HG02884 (cell line): ENCODE results near the gene TNIK.
"Not testable (repeated sequence)": the region's sequence is repeated elsewhere in the genome, so short reads cannot be mapped to it uniquely, and the experiment has no call there.

ENCODE experiments used
- ATAC-seq: cut with Tn5 transposase; IDR thresholded peaks from one replicate; pipeline ENCODE4 v1.9.1; 2021; ENCODE audit warnings: mild to moderate bottlenecking, moderate library complexity; ENCODE audit not compliant: unreplicated experiment

TNIK gene

DNA sequence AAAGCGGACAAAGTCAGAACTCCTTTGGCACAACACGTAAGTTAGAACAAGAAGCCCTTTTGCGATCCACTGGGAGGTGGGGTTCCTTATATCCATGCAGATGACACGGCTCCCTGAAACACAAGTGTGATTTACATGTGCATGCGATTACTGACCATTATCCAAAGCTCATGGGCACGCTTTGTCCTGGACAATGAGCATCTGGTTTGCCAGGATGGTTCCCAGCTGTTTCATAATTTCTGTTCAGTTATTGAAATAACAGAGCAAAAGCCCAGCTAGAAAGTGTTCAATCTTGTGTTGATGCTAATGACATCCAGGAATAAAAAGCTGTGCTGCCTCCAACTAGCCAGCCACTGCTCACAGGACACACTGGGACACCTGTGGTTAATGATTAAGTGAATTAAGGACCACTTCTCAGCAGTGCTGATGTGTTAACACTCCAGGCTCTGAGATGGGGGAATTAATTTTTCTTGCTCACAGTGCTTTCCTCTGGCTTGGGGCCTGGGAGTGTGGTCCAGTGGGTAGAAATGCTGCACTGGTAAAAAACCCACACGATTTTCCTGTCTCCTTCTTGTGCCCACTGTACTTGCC lies 310.6 kb downstream of the TNIK start:
- ATAC-seq: no peak

GRCh38 chr3:171145798-171146197 lies 314.4 kb downstream of the TNIK start:
- no peak for ATAC-seq

GRCh38 chr3:171142985-171143384 lies 317.2 kb downstream of the TNIK start:
- ATAC-seq: no peak

DNA sequence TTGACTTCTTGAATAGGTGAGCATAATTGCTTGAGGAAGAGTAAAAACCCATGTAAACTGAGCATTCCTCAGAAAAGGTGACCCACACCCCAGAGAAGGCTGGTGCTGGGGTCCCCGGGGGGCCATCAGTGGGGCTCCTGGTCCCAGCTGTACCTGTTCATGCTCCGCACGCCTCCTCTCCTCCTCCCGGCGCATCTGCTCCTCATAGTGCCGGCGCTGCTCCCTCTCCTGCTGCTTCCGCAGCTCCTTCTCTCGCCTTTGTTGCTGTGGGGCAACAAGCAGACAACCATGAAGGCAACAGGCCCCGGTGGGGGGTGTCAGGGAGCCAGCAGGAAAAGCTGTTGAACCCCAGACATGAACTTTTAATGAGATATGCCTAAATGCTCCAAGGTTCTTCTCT lies 320.0 kb downstream of the TNIK start:
- no peak for ATAC-seq

DNA sequence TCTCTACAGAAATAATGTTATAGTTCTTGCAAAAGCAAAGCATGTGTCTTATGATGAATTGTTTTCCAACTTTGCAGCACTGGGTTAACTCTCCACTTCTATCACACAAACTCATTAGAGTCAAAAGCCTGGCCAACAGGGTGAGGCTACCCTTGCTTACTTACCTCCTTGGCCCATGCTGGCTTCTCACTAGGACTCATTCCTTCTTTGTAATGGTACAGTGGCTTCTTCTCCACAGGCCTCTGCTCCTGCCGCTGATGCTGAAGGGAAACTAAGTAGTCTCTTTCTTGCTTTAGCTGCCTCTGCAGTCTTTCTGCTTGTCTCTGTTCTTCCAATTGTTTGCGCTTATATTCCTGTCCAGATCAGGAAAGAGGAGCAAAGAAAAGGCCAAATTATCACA lies 322.2 kb downstream of the TNIK start:
- no peak for ATAC-seq

DNA sequence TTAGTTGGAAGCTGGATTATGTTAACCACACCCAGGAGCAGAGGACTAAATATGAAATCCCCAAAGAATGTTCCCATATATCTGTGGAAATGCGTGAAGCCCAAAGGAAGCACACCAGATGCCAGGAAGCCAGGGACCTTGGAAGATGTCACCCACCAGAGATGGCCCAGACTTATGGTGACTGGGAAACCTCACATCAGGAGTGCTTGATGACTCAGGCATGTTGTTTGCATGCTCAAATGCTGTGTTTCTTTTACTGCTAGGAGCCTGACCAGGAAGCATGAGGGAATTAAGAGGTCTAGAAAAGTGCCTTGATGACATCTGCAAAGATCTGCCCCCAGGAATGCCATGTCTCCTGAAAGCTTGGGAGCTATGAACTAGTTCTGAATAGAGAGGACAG lies 324.7 kb downstream of the TNIK start:
- ATAC-seq: no peak

DNA sequence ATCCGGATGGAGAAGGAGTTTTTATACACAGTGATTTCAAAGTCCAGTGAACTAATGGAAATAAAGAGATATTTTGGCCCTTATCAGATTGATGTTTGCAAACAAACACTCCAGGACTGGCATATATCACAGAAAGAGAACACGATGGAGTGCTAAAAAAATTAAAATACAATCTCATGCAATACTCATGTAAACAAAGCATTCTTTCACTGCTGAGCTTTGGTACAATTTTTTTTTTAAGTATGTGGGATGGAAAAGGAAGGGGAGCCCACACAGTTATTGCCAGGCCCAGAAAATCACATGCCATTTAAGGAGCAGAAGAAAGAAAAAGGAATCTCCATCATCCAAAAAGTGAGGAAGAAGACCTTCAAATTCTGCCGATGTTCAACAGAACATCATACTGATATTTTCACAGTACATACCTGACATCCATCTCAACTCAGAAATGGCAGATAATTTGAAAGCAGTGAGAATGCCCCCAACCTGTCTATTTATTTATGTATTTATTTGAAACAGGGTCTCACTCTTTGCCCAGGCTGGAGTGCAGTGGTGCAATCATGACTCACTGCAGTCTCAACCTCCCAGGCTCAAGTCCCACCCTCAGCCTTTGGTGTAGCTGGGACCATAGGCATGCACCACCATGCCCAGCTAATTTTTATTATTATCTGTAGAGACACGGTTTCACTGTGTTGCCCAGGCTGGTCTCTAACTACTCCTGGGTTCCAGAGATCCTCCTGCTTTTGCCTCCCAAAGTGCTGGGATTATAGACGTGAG lies 326.2 kb downstream of the TNIK start:
- ATAC-seq: no peak

GRCh38 chr3:171133337-171133736 lies 326.9 kb downstream of the TNIK start:
- no peak for ATAC-seq

DNA sequence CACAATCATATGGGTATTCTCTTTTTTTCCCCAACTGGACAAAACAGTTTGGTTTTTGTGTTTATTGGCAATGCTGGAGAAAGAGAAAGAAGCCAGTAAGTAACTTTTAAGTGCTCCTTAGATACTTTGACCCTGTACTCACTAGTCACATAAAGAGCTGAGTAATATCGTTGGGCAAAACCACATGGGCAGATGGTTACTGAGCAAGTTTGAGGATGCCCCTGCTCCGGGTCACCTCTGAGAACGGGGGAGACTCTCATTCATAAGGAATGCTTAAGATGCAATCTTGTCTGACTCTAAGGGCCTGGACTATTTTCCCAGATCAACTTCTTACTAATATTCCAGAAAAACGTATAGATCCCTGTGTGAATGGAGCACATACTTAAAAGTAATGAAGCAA lies 327.3 kb downstream of the TNIK start:
- ATAC-seq: no peak

DNA sequence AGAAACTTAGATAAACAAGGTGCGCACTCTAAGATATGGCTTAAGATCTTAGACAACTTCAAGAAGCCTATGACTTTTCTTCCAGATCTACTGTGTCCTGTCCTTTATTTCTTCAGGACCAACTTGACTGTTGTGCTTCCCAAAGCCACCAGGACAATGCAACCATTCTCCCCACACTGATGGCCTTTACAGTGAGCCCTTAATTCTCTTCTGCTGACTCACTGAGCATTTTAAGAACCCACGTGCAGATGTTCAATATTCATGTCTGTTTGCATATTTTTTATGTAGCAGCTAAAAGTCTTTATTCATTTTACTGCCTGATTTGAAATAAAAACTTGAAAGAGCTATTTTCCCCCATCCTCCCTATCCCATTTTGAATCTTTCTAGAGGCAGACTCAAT lies 330.4 kb downstream of the TNIK start:
- no peak for ATAC-seq

DNA sequence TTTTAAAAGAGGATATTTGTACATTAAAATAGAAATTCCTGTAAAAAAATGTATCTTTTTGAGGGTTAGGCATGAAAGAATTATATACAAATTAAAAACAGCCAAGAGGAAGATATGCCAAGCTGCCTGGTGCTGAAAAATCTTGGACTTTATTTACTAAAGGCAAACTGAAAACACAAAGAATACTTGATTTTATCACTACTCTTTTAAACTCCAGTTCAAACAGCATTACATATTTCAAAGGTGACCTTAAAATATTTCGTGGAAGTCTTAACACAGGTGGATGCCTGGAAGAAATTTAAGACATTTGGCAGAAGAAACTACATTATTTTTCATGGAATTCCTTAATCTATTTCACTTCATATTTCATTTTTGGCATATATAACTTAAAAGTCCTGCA lies 332.6 kb downstream of the TNIK start:
- no peak for ATAC-seq

GRCh38 chr3:171126478-171127209 lies 333.6 kb downstream of the TNIK start:
- ATAC-seq: no peak

- ATAC-seq: no peak
Measured at GRCh38 chr3:171125010-171125409, 335.2 kb downstream of the TNIK start.

- ATAC-seq: no peak
Measured at GRCh38 chr3:171123915-171124314, 336.3 kb downstream of the TNIK start.

GRCh38 chr3:171122861-171123260 lies 337.3 kb downstream of the TNIK start:
- ATAC-seq: no peak

- ATAC-seq: no peak
Measured at GRCh38 chr3:171122240-171122639, 338.0 kb downstream of the TNIK start.

GRCh38 chr3:171121801-171122200 lies 338.4 kb downstream of the TNIK start:
- no peak for ATAC-seq

DNA sequence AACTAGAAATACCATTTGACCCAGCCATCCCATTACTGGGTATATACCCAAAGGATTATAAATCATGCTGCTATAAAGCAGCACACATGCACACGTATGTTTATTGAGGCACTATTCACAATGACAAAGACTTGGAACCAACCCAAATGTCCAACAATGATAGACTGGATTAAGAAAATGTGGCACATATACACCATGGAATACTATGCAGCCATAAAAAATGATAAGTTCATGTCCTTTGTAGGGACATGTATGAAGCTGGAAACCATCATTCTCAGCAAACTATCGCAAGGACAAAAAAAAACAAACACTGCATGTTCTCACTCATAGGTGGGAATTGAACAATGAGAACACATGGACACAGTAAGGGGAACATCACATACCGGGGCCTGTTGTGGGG lies 340.8 kb downstream of the TNIK start:
- ATAC-seq: not testable (repeated sequence)

DNA sequence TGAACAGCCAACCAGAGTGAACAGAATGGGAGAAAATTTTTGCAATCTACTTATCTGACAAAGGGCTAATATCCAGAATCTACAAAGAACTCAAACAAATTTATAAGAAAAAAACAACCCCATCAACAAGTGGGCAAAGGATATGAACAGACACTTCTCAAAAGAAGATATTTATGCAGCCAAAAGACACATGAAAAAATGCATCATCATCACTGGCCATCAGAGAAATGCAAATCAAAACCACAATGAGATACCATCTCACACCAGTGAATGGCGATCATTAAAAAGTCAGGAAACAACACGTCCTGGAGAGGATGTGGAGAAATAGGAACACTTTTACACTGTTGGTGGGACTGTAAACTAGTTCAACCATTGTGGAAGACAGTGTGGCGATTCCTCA lies 341.2 kb downstream of the TNIK start:
- ATAC-seq: not testable (repeated sequence)

GRCh38 chr3:171116824-171117395 lies 343.3 kb downstream of the TNIK start:
- no peak for ATAC-seq

GRCh38 chr3:171116365-171116764 lies 343.8 kb downstream of the TNIK start:
- ATAC-seq: no peak

GRCh38 chr3:171115667-171116066 lies 344.5 kb downstream of the TNIK start:
- ATAC-seq: no peak
